GM19372 (cell line): ENCODE measurements around the gene TMEM42.
"Not testable (repeated sequence)": the region's sequence is repeated elsewhere in the genome, so short reads cannot be mapped to it uniquely, and the experiment has no call there.

Experiments used
- ATAC-seq: cut with Tn5 transposase; IDR thresholded peaks from one replicate; pipeline ENCODE4 v1.9.1; 2021; ENCODE audit warnings: mild to moderate bottlenecking, low read depth, moderate library complexity; ENCODE audit not compliant: unreplicated experiment

The TMEM42 gene

GRCh38 chr3:44861412-44862225 lies at the start of gene TMEM42:
TMEM42 (plus strand) TSS chr3:44861912; CDS start chr3:44861925, 13 bp downstream.
- ATAC-seq: peak; percentile 96

GRCh38 chr3:44814751-44815150 lies 47.0 kb upstream of the TMEM42 start:
- no peak for ATAC-seq

- not testable (repeated sequence) for ATAC-seq
Measured at GRCh38 chr3:44816334-44816733, 45.4 kb upstream of the TMEM42 start.

- not testable (repeated sequence) for ATAC-seq
Measured at GRCh38 chr3:44821206-44821605, 40.5 kb upstream of the TMEM42 start.

- ATAC-seq: no peak
Measured at GRCh38 chr3:44825264-44825925, 36.3 kb upstream of the TMEM42 start.

GRCh38 chr3:44827196-44827595 lies 34.5 kb upstream of the TMEM42 start:
- no peak for ATAC-seq

GRCh38 chr3:44831232-44831631 lies 30.5 kb upstream of the TMEM42 start:
- ATAC-seq: no peak

GRCh38 chr3:44832032-44832431 lies 29.7 kb upstream of the TMEM42 start:
- ATAC-seq: no peak

- no peak for ATAC-seq
Measured at GRCh38 chr3:44832965-44833364, 28.7 kb upstream of the TMEM42 start.

- ATAC-seq: no peak
Measured at GRCh38 chr3:44833394-44833793, 28.3 kb upstream of the TMEM42 start.

- ATAC-seq: no peak
Measured at GRCh38 chr3:44835684-44836083, 26.0 kb upstream of the TMEM42 start.

GRCh38 chr3:44842376-44842775 lies 19.3 kb upstream of the TMEM42 start:
- ATAC-seq: no peak

GRCh38 chr3:44845528-44846520 lies 15.9 kb upstream of the TMEM42 start:
- no peak for ATAC-seq

- ATAC-seq: no peak
Measured at GRCh38 chr3:44848634-44849033, 13.1 kb upstream of the TMEM42 start.

- ATAC-seq: not testable (repeated sequence)
Measured at GRCh38 chr3:44856663-44857062, 5.0 kb upstream of the TMEM42 start.

GRCh38 chr3:44860117-44860516 lies 1.6 kb upstream of the TMEM42 start:
- no peak for ATAC-seq

- peak; percentile 12 for ATAC-seq
Measured at GRCh38 chr3:44862226-44862637, 520 bp downstream of the TMEM42 start.

GRCh38 chr3:44865272-44866035 lies 3.7 kb downstream of the TMEM42 start:
- ATAC-seq: no peak

GRCh38 chr3:44867421-44868111 lies 5.9 kb downstream of the TMEM42 start:
- ATAC-seq: no peak
